CD4-positive, alpha-beta T cell (primary cell): ENCODE measurements around the gene DTNB. TPM values are rescaled to one million over a fixed set of nuclear protein-coding genes. Genes with fewer than 3 reads are reported as not detected.

ENCODE experiments used
- ATAC-seq: fragments of 200-7000 bp; cut with Tn5 transposase; one replicate; pipeline ENCODE4 v1.10.0; 2022; ENCODE audit warnings: mild to moderate bottlenecking; ENCODE audit not compliant: poor library complexity
- CTCF ChIA-PET: fragments of 350-600 bp; sonication (Branson Sonifier 250); formaldehyde crosslinking; loops from one replicate; lab custom pipeline; 2021; ENCODE audit warnings: antibody characterized with exemption, inconsistent platforms; lab: Charles Lee
- POLR2A ChIA-PET: fragments of 350-600 bp; sonication (Branson Sonifier 250); formaldehyde crosslinking; loops from one replicate; lab custom pipeline; 2021; ENCODE audit warnings: antibody characterized with exemption, inconsistent platforms; lab: Charles Lee
- DNase-seq, 14 experiments: peaks; one replicate each; pipeline ENCODE4 v3.0.0-alpha.2; 2013 to 2020; ENCODE audit warnings: mixed read lengths in 2 of 14
- H3K27ac ChIP-seq, 2 donors: one replicate each; pipeline versions ENCODE4 v1.5.1 to v1.7.0; 2013; ENCODE audit warnings: low read length in 2 of 2, low read depth in 1 of 2, mild to moderate bottlenecking in 1 of 2
- H3K27me3 ChIP-seq, 2 experiments: 1 replicate in 1 of 2; 2 replicates in 1 of 2; pipeline versions ENCODE4 v1.6.1 to v1.7.0; 2013; ENCODE audit warnings: low read length in 2 of 2, control low read depth in 1 of 2, mild to moderate bottlenecking in 1 of 2, moderate library complexity in 1 of 2; ENCODE audit not compliant: insufficient read depth in 2 of 2, control insufficient read depth in 1 of 2
- H3K36me3 ChIP-seq: one replicate; pipeline ENCODE4 v1.6.1; 2013; ENCODE audit warnings: low read length, control low read depth; ENCODE audit not compliant: insufficient read depth
- H3K4me1 ChIP-seq: one replicate; pipeline ENCODE4 v1.6.1; 2013; ENCODE audit warnings: low read length, control low read depth; ENCODE audit not compliant: insufficient read depth
- H3K4me3 ChIP-seq: one replicate; pipeline ENCODE4 v1.5.1; 2013; ENCODE audit warnings: mild to moderate bottlenecking, low read length, moderate library complexity
- H3K9me3 ChIP-seq, 2 experiments: 1 replicate in 1 of 2; 2 replicates in 1 of 2; pipeline versions ENCODE4 v1.6.1 to v1.7.0; 2013; ENCODE audit warnings: low read length in 2 of 2, mild to moderate bottlenecking in 2 of 2, control low read depth in 1 of 2, moderate library complexity in 1 of 2; ENCODE audit not compliant: control insufficient read depth in 1 of 2, insufficient read depth in 1 of 2
- H3K27ac Mint-ChIP-seq: one replicate; pipeline ENCODE4 v1.8.0; 2020; ENCODE audit warnings: mixed read lengths
- H3K27me3 Mint-ChIP-seq: one replicate; pipeline ENCODE4 v1.8.0; 2021; ENCODE audit warnings: mixed read lengths
- H3K36me3 Mint-ChIP-seq: one replicate; pipeline ENCODE4 v1.8.0; 2021; ENCODE audit warnings: low read depth, mixed read lengths
- H3K4me1 Mint-ChIP-seq: one replicate; pipeline ENCODE4 v1.8.0; 2021; ENCODE audit warnings: low read depth, mixed read lengths
- H3K4me3 Mint-ChIP-seq: one replicate; pipeline ENCODE4 v1.8.0; 2020; ENCODE audit warnings: mild to moderate bottlenecking, mixed read lengths
- H3K9me3 Mint-ChIP-seq: one replicate; pipeline ENCODE4 v1.8.0; 2020; ENCODE audit warnings: mixed read lengths
- intact Hi-C, 2 experiments: fragments of 100-400 bp; cut with DNase I in 1 of 2; cut with micrococcal nuclease in 1 of 2; formaldehyde crosslinking; loops; one replicate each; pipeline versions ENCODE4 v1.15.1 to v1.9.0; 2023 to 2025; cut with DNase I, micrococcal nuclease
- total RNA-seq, 174 experiments: library from RNA in 2 of 174; stranded (reverse) in 2 of 174; gene quantifications; one replicate each; pipeline ENCODE4 v1.2.3 and lab custom pipeline; 2021 to 2026
- TF ChIP-seq, protein P1 (sequence below): fragments of 200-600 bp; IDR thresholded peaks from one replicate; pipeline ENCODE4 v1.8.0; 2022; ENCODE audit warnings: antibody characterized with exemption, mild to moderate bottlenecking

Gene DTNB
- total RNA-seq, 2 experiments from 2014 or later: 30.1 to 33.6 TPM

DNA sequence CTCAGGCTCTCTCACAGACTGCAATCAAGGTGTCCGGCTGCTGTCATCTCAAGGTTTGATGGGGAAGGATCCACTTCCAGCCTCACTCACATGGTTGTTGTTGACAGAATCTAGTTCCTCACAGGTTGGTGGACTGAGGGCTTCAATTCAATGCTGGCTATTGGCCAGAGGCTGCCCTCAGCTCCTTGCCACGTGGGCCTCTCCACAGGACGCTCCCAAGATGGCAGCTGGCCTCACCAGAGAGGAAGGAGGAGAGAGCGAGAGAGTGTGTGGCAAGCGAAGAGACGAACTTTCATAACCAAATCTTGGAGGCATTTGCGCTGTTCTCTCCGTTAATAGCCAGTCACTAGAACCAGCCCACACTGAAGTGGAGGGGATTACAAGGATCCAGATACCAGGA, 318.1 kb downstream of the DTNB start:
- no peaks in the 10 kb centered on the region for H3K9me3 Mint-ChIP-seq
- ChIA-PET CTCF (no interaction called here), POLR2A (no interaction called here)
- H3K9me3 ChIP-seq: no peaks in the 10 kb centered on the region
- no peaks in the 10 kb centered on the region for H3K36me3 ChIP-seq
- TF ChIP-seq, protein P1, sequence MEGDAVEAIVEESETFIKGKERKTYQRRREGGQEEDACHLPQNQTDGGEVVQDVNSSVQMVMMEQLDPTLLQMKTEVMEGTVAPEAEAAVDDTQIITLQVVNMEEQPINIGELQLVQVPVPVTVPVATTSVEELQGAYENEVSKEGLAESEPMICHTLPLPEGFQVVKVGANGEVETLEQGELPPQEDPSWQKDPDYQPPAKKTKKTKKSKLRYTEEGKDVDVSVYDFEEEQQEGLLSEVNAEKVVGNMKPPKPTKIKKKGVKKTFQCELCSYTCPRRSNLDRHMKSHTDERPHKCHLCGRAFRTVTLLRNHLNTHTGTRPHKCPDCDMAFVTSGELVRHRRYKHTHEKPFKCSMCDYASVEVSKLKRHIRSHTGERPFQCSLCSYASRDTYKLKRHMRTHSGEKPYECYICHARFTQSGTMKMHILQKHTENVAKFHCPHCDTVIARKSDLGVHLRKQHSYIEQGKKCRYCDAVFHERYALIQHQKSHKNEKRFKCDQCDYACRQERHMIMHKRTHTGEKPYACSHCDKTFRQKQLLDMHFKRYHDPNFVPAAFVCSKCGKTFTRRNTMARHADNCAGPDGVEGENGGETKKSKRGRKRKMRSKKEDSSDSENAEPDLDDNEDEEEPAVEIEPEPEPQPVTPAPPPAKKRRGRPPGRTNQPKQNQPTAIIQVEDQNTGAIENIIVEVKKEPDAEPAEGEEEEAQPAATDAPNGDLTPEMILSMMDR: no peak
- peaks cover 1% of the 10 kb centered on the region for H3K4me1 ChIP-seq
- peaks cover 2% of the 10 kb centered on the region for H3K4me1 Mint-ChIP-seq
- intact Hi-C loops: no loop called here
- H3K27me3 Mint-ChIP-seq: peaks cover 6% of the 10 kb centered on the region
- H3K36me3 Mint-ChIP-seq: no peaks in the 10 kb centered on the region
- ATAC-seq (no peak), DNase-seq (no peak)
- H3K27ac Mint-ChIP-seq: no peak overlapping the region
- no peaks in the 10 kb centered on the region for H3K27me3 ChIP-seq
- H3K4me3 Mint-ChIP-seq: no peak overlapping the region
- H3K27ac ChIP-seq: no peak overlapping the region
- no peak overlapping the region for H3K4me3 ChIP-seq

DNA sequence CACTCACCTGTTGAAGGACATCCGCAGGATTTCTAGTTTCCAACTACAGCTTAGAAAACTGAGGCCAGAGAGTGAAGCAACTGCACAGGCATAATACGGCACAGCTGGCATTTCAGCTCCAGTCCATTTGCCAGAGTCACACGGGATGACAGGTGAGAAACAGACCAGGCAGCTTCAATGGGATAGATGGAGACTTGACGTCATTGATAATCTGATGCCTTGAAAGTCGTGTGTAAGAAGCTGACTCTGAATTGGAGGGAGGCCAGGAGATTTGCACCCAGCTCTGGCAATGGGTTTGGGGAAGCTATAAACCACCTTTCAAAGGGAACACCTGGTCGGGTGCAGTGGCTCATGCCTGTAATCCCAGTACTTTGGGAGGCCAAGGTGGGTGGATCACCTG, 319.3 kb downstream of the DTNB start:
- H3K36me3 Mint-ChIP-seq: no peaks in the 10 kb centered on the region

DNA sequence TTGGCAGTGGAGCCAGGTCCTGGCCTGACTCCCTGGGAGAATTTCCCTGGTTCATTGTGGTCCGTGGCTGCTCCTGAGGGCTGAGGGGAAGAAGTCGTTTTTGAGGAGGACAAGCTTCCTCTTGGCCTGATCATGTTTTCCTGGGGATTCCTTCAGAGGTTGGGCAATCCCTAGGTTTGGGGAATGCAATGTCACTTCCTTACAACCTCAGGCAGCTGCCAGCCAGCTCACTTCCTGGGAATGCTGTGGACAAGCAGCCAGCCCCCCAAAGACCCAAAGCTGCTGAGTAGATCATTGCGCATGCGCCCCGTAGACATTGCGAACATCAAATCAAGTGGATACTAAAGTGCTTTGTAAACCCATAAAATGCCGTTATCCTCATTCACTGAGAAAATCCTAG, 324.0 kb downstream of the DTNB start:
- no peaks in the 10 kb centered on the region for H3K36me3 Mint-ChIP-seq
- Histone ChIP-seq H3K36me3 (no peaks in the 10 kb centered on the region), H3K9me3 (no peaks in the 10 kb centered on the region), H3K27me3 (peaks cover 0 to 2% of the 10 kb centered on the region in 2 experiments), H3K4me3 (no peak overlapping the region), H3K27ac (no peak overlapping the region), H3K4me1 (peaks cover 6% of the 10 kb centered on the region)
- no peak overlapping the region for H3K27ac Mint-ChIP-seq
- H3K9me3 Mint-ChIP-seq: no peaks in the 10 kb centered on the region
- DNase-seq (no peak), ATAC-seq (no peak)
- peaks cover 6% of the 10 kb centered on the region for H3K27me3 Mint-ChIP-seq
- peaks cover 19% of the 10 kb centered on the region for H3K4me1 Mint-ChIP-seq
- TF ChIP-seq, protein P1: no peak
- H3K4me3 Mint-ChIP-seq: no peak overlapping the region
- intact Hi-C loops: no loop called here
- CTCF ChIA-PET: interaction anchor here (3.2 kb wide), 1 partner anchor 13 kb away, joined by 12 read pairs; no protein-coding TSS in a partner anchor
- POLR2A ChIA-PET: no interaction called here

More for the DNA sequence above, 319.3 kb downstream of the DTNB start:
- no peak overlapping the region for H3K4me3 Mint-ChIP-seq
- no peaks in the 10 kb centered on the region for H3K9me3 ChIP-seq
- H3K27ac ChIP-seq: no peak overlapping the region
- peaks cover 6% of the 10 kb centered on the region for H3K4me1 ChIP-seq
- H3K4me3 ChIP-seq: no peak overlapping the region
- H3K9me3 Mint-ChIP-seq: no peaks in the 10 kb centered on the region
- no peak for DNase-seq
- intact Hi-C loops: no loop called here
- ChIA-PET CTCF (no interaction called here), POLR2A (no interaction called here)
- no peak overlapping the region for H3K27ac Mint-ChIP-seq
- ATAC-seq: no peak
- no peaks in the 10 kb centered on the region for H3K27me3 ChIP-seq
- TF ChIP-seq, protein P1: no peak
- H3K4me1 Mint-ChIP-seq: peaks cover 10% of the 10 kb centered on the region
- no peaks in the 10 kb centered on the region for H3K36me3 ChIP-seq
- H3K27me3 Mint-ChIP-seq: peaks cover 6% of the 10 kb centered on the region
